Measurements from ENCODE around the gene CALML4.
"Not testable (repeated sequence)": the region's sequence is repeated elsewhere in the genome, so short reads cannot be mapped to it uniquely, and the experiment has no call there.

CALML4 gene

GRCh38 chr15:68207176-68207935 is 2.2 kb upstream of the CALML4 start:
- FAIRE-seq = no peak

DNA sequence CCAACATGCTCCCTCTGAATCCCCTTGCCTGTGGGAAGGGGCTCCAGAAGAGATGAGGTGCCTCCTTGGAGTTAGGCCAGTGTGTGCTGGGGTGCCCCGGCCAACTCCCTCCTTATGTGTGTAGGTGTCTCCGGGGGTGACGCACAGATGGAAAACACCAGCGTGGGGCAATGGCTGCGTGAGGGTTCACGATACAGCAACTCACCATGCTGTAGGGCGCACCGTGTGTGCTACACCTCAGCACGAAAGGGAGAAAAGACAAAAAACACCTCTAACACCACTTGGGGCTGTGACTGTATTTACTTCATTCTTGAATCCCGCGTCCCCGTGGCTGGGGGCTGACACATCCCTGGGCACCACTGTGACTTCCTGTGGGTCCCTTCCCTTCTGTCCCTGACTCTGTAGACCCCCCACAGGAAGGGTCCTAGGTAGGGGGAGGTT is 1.6 kb upstream of the CALML4 start:
- FAIRE-seq = no peak

- no peak for FAIRE-seq
These were observed 915 bp upstream of the CALML4 start for GRCh38 chr15:68205954-68206539.

GRCh38 chr15:68205558-68205944 is 419 bp upstream of the CALML4 start:
- FAIRE-seq = no peak

- no peak for FAIRE-seq
These were observed 771 bp downstream of the CALML4 start for GRCh38 chr15:68204361-68204760.

GRCh38 chr15:68203956-68204355 is 1.2 kb downstream of the CALML4 start:
- no peak for FAIRE-seq

GRCh38 chr15:68203486-68203885 is 1.6 kb downstream of the CALML4 start:
- no peak for FAIRE-seq

- FAIRE-seq = not testable (repeated sequence)
These were observed 2.1 kb downstream of the CALML4 start for GRCh38 chr15:68202994-68203393.

GRCh38 chr15:68201879-68202261 is 3.3 kb downstream of the CALML4 start:
- no peak for FAIRE-seq

DNA sequence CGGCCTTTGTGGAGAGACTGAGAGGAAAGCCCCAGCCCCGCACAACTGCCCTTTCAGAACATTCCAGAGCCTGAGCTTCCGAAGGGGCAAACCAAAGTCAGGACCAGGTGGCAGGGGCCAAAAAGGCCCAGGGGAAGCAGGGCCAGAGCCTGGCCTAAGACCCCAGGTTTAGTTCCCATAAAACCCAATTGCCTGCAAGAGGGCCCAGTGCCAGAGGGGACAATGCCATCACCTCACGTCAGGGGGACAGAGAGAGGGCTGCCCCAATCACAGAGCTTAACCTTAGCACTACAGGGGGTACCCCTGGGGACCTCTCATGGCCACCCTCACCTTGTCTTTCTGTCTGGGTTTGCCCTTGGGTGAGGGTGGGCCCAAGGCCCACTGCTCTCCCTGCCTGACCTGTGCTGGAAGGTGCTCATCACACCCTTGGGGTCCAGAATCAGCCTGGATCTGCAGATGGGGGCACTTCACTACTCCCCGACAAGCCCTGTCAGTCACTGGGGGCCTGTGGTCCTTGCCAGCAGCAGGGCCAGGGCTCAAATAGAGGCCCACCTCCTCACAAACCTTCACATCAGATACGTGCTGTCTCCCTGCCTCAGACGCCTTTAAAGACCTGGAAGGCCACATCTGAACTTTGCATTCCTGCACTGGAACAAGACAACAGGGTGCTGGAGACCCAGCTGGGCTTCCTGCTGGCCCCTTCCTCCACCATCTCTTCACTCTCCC is 3.8 kb downstream of the CALML4 start:
- no peak for FAIRE-seq

GRCh38 chr15:68200016-68200861 is 4.9 kb downstream of the CALML4 start:
- FAIRE-seq = no peak

DNA sequence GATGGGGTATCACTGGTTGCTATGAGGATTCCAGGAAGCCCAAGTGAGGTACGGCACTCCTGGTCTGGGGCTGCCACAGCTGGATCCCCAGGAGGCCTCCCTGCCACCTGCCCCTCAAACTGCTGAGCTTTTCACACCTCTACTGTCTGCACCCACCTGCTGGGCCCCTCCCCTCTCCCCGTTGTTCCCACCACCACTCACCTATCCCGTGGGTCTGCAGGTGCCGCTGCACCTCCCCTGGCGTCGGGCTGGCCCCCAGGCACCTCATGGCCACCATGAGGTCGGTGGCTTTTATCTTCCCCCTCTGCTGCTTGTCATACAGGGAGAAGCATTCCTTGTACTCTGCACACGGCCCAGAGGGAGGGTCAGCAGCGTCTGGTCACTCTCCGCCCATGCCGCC is 5.8 kb downstream of the CALML4 start:
- FAIRE-seq = no peak

GRCh38 chr15:68197661-68198437 is 7.3 kb downstream of the CALML4 start:
- FAIRE-seq = no peak

DNA sequence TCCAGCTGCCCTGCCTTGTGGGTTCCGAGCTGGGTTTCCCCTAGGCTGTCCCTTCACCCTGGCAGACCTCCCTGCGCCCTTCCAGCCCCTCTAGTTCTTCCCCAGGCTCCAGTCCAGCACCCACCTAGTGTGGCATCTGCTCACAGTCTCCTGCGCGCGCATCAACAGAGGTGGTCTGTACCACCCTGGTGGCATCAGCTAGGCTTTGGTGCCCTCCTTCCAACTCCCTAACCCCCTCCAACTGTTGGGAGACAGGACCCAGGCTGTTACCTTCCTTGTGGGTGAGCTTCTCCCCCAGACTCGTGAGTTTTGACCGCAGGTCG is 8.0 kb downstream of the CALML4 start:
- FAIRE-seq = no peak

DNA sequence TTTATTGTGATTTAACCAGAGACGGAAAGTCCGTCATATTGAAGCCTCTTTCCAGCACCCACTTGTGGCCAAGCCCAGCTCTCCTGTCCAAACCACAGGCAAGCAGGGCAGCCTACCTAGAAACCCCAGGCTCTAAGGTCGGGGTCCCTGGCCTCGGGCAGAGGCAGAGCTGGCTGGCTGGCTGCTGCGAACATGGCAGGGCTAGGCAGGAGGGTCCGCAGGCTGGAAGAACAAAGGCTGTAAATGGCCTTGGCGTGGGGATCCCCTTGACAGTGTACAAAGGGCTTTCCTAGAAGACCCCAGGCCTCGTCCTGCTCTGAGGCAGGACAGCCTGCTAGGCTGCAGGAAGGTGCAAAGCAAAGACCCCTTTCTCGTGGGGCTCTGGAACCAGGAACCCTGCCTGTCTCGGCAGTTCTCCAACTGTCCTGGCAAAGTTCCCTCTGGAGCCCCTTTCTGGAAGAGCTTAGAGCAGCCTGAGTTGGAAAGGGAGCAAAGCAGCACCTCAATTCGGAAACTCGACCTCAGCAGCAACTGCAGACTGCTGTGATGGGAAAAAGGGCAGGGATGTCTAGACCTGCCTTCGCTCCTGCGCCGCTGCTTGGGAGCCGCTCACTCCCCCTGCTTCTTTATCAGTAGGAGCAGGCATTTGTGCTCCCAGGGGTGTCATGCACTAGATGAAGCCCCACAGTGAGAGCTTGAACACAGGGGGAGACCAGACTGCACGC is 8.5 kb downstream of the CALML4 start:
- FAIRE-seq = no peak

GRCh38 chr15:68195336-68196112 is 9.6 kb downstream of the CALML4 start:
- no peak for FAIRE-seq

DNA sequence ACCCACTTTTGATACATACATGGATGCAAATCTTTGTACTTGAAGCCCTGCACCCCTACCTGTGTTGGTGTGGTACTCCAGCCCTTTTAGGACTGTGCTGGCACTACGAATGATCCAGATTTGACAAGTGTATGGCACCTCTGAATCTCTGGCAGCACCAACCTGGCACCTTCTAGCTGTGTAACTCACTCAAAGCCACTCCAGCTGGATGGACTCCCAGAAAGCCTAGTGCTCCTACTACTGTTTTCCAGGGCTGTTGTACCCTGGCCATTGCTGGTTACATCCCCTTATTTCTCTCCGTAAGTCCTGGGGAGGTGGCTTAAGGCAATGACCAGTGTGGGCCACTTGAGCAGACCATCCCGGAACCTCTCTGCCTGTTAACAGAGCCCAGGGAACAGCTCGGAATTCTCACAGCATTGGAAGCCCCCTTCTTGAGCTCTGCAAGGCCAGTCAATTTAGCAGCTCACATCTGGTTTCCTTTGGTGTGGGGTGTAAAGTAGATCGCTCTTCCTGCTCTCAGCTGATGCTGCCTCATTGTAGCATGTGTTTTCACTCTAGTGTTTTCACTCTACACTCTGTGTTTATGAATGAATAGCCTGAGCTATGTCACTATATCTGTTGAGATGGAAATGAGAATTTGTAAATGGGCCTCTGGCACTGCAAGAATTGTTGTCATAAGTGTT is 12.2 kb downstream of the CALML4 start:
- FAIRE-seq = no peak

DNA sequence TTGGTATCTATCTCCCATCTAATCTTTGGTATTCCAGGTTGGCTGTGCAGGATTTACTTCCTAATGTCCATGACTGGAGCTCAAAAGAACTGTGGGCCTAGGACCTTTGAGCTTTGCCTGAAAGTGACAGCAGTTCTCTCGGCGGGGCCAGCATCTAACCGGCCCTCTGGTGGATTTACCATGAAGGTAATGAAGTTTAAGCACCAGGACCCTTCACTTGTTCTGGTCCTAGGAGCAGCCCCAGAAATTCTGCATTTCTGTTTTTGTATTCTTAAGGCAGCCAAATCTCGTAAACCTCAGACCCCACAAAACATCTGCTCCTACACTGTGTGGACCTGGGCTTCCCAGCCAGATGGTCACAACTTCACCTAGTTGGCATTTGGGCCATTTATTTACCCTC is 13.0 kb downstream of the CALML4 start:
- FAIRE-seq = no peak

DNA sequence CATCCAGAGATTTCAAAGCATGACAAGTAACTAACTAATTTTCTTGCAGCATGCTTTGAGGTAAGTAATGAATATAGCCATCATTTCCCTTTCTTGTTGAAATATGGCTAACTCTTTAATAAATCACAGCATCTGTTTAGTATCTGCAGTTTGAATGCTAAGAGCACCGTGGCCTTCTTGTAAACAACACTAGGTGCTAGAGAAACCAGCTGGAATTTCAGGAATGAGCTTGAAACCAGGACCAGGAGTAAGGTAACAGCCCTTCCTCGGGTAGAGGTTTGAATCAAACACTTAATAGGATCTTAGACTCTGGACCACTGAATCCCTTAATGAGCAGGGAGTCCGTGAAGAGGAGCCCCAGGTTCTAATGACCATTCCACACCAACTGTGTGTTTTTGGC is 13.6 kb downstream of the CALML4 start:
- no peak for FAIRE-seq

GRCh38 chr15:68190048-68190447 is 15.1 kb downstream of the CALML4 start:
- no peak for FAIRE-seq
